SKM-1 (cell line): Measurements from ENCODE around the gene TXLNB.
A peak's percentile ranks its signal among the peaks of the same experiment; 100 is the strongest.
"Not testable (repeated sequence)": the region's sequence is repeated elsewhere in the genome, so short reads cannot be mapped to it uniquely, and the experiment has no call there.

Experiments
- DNase-seq: peaks from one replicate; lab custom pipeline; 2025; ENCODE audit not compliant: unreplicated experiment; lab: John Stamatoyannopoulos, UW

Gene TXLNB

DNA sequence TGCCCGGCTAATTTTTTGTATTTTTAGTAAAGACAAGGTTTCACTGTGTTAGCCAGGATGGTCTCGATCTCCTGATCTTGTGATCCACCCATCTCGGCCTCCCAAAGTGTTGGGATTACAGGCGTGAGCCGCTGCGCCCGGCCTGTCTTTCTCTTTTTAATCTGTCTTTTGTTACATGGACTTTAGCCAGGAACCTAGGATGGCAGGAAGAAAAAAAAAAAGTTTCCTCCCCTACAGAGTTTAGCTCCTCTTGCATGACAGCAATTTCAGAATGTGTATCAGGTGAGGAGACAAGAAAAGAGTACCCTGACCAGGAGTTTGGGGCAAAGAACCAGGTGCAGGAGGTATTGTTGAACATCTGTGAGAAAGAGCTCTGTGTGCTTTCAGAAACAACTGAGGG is 21.4 kb upstream of the TXLNB start:
- no peak for DNase-seq

DNA sequence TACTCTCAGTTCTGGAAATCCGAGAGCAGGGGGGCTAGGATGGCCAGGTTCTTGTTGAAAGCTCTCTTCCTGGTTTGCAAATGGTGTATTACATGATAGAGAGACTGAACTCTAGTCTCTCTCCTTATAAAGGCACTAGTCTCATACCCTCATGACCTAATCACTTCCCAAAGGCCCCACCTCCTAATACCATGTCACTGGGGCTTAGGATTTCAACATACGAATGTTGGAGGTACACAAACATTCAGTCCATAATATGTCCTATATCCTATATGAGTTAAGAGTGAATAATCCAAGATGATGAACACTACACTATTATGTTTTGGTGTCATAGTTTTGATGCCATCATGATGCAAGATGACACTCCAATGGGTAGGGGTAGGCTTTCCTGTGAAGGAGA is 20.0 kb upstream of the TXLNB start:
- DNase-seq: no peak

DNA sequence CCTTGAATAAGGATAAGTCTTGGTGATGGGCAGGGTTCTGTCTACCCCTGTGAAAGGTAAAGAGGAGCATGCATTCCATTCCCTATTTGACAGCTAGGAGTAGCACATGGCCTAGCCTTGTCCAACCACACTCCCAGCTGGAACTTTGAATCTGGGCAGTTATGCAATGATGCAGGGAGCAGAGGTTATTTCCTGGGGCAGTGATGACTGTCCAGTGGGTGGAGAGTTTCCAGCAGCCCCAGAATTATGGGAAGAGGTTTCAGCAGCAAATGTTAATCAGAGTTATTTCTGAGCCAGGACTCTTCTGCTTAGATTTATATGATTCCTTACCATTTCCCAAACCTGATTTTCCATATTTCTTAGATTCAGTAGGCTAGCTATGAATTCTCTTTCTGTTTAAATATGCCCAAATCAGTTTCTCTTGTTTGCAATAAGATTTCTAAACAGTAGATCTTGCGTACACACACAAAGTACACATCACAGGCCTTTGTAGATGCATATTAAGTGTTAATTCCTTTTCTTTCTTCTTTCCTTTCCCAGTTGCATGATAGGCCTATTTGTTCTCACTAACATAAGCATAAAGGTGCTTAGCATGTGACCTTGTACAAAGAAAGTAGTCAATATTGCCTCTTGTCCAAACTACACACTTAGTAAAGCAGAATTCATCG is 17.3 kb upstream of the TXLNB start:
- DNase-seq: no peak

DNA sequence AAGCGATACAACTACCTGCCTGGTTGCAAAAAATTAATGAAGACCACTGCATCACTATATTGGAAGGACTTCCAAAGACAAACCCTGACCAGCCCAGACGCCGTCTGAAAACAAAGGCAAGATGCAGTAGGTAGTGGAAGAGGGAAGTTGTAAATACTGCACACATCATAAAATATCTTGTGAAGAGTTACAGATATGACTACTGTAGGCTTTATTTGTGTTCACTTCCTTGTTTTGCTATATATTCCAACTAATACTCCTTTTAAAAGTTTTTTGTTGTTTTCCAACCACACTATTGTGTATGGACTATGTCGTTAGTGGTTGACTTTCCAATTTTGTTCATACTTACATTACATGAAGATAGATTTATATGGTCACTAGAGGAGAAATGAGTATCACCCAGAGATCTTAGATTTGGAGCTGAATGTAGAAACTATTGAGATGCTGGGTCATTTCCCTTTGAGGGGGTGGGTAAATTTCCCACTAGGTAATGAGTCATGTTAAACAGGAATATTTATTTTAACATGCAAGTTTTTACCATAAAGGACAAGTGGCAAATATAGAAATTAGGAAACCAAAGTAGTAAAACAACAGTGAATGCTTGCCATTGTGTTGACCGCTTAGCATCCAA is 16.6 kb upstream of the TXLNB start:
- no peak for DNase-seq

DNA sequence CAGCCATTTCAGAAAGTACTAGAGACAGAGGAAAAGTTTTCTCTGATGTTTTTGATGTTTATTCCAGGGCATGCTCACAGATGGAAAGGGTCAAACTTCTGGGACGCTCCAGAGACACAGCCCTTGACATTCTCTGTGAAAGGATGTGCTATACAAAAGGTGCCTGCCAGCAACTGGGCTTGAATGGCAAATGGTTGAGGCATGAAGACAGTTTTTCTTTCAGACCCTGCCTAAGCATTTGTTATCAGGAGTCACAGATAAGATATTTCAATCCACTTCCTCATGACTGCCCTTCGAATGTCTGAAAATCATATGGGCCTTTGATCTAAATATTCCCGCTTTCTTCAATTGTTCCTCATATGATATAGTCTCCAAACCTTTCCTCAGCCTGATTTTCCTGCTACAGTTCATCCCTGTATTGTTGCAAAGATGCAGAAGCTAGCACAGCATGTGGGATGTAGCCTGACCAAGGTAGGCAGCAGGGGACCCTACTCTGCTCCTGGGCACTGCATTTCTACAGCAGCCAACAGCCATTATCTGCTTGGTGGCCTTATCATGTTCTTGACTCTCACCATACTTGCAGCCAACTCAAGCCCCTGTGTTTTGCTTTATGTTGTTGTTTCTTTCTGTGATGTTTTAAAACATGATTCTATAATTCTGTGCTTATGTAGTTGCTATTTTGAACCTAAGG is 14.6 kb upstream of the TXLNB start:
- DNase-seq: no peak

DNA sequence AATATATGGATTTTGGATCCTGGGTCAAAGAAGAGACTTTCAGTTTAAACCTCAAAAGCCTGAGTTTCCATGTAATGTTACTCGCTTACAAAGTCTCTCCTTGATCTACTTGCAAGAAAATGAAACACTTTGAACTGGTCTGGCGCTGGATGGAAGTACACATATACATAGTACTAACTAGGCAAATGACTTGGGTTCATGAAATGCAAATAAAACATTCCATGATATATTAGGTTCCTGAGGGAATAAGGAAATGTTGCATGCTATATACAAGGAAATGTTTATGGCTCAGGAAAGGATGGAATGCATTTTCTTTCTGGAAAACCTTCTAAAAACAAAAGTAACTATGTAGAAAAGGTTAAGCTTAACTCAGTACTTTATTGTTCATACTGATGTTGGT is 11.4 kb upstream of the TXLNB start:
- DNase-seq: no peak

DNA sequence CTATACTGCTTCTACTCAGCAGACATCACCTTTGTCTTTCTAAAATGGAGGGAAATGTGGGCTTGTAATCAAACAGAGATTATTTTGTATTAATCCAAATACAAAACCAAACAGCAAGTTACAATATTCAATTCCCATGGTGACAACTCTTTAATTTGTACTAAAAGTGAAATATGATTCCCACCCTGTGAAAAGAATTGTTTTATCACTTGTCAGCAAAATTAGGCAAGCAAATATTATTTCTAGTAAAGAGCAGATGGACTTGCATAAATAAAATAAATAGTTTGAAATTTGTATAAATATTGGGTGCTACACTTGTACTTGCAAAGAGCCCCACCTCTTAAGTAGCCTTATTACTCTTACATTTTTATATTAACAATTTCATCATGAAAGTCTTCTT is 6.1 kb upstream of the TXLNB start:
- DNase-seq: no peak

DNA sequence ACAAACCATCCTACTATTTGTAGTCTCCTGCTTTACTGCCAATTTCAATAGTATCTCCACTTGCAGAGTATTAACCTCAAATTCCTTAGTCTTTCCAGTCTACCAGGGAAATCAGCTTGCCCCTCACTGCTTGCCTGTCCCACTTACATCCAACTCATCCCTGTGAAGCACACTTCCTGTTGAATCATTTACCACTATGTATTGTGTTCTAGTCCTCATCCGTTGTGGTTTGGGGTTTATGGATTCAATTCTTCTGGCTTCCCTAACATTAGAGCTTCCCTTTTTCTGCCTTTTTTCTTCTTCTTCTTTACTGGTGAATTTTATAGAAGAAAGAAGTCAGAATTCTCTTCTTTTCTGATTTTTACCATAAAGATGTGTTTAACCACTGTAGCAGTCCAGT is 5.1 kb upstream of the TXLNB start:
- DNase-seq: peak; percentile 71

DNA sequence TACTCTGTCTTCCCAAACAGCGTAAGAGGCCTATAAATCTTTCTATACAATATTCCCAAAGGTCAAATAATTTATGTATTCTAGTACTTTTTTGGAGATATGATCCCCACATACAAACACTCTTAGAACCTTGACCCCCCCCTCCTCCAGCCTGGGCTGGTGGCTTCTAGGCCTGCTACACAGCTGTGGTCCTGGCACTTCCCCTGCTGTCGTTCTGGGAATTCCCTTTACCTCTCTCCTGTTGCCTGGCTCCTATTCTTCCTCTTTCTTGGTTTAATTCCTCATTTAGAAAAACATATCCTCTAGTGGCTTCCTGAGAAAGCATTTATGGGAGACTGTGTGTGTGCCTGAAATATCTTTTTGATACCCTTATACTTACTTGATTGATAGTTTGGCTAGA is 4.1 kb upstream of the TXLNB start:
- no peak for DNase-seq

DNA sequence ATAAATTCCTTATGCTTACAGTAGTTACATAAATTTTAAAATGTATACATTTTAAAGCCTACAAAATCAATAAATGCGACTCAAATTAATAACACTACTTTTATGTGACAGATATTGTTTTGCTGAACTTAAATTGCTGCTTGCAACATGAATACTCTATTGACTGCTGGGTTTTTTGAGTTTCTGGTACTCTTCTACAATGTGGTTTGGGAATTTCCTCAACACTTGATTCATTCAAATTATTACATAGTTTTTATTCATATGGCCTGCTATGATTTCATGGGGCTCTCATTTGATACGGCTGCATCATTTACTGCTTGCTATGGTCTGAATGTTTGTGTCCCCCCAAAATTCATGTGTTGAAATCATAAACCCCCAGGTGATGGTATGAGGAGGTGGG is 2.3 kb upstream of the TXLNB start:
- no peak for DNase-seq

DNA sequence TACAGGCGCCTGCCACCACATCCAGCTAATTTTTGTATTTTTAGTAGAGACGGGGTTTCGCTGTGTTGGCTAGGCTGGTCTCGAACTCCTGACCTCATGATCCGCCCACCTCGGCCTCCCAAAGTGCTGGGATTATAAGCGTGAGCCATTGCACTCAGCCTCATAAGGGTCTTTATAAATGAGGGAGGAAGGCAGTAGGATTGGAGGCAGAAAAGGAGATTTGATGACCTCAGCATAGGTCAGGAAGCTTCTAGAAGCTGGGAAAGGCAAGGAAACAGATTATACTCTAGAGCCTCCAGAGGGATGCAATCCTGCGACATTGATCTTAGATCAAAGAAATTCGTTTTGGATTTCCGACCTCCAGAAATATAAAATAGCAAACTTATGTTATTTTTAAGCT is 1.4 kb upstream of the TXLNB start:
- not testable (repeated sequence) for DNase-seq

DNA sequence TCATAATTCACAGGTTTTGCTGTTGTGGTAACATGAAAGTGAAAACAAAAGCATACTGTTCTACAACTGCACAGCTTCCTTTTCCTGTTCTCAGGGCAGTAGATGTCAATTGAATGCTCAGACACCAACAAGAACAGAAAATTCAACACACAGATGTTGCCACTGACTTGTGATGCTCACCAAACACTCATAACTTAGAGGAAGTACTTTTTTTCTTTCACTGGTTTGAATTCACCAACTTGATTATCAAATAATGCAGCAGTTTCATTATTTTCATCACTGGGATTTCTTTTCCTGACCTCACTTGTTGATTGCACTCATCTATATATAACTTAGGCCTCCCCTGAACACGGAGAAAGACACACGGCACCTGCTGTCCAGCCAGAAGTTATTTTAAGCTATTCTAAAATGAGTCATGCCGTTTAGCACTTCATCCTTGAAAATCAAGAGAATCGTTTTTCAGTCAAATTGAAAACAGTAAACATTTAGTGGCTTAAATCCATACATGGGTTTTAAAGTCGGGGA is 949 bp downstream of the TXLNB start:
- peak; percentile 29 for DNase-seq

DNA sequence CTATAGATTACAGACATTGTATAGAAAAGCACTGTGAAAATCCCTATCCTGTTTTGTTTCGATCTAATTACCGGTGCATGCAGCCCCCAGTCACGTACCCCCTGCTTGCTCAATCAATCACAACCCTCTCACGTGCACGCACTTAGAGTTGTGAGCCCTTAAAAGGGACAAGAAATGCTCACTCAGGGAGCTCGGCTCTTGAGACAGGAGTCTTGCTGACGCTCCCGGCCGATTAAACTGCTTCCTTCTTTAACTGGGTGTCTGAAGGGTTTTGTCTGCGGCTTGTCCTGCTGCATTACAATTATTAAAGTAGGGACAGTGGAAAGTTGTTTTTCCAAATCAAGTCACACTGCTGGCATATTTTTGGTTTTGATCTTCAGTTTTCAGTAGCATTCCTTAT is 2.6 kb downstream of the TXLNB start:
- no peak for DNase-seq

DNA sequence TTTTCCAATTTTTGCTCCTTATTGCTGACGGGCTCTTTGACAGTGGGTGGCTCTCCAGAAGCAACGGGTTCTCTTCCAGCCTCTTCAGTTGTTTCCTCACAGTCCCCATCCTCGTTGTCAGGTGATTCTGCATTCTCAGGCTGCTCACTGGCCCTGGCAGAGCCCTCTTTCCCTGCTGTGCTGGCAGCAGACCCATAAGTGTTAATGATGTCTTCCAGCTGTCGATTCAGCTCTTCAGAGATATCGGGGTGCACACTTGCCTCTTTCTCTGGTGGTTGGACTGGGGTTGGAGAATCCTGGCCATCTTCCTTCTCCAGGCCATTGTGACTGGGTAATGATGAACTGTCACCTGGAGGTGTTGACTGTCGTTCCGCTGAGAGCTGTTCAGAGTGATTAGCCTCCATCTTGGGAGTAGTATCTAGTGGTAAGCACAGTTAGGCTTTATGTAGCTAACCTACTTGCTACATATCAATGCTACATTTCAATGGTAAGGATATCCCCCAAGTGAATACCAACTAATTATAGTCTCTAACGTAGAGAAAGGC is 3.2 kb downstream of the TXLNB start:
- DNase-seq: no peak

DNA sequence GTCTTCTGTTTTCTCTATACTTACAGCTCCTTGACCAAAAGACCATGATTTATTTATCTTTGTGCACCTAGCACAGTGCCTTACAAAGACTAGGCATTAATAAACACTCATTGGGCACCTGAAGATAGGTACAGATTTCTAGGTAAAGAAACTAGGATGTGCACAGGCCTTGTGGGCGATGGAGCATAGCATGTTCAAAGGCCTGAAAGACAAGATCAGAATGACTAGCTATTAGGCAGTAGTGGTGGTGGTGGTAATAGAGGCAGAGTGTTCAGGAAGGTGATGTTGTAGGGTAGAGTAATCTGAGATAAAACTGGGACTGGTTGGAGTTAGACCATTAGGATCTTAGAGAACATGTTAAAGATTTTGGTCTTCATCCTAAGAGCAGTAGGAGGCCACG is 3.9 kb downstream of the TXLNB start:
- no peak for DNase-seq

DNA sequence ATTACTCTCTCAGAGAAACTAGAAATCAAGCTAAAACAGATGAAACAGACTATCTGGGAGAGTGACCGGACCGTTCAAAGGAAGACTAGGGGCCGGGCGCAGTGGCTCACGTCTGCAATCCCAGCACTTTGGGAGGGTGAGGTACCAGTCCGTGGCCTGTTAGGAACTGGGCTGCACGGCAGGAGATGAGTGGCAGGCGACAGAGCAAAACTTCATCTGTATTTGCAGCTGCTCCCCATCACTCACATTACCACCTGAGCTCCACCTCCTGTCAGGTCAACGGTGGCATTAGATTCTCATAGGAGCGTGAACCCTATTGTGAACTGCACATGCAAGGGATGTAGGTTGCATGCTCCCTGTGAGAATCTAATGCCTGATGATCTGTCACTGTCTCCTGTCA is 5.4 kb downstream of the TXLNB start:
- DNase-seq: not testable (repeated sequence)

DNA sequence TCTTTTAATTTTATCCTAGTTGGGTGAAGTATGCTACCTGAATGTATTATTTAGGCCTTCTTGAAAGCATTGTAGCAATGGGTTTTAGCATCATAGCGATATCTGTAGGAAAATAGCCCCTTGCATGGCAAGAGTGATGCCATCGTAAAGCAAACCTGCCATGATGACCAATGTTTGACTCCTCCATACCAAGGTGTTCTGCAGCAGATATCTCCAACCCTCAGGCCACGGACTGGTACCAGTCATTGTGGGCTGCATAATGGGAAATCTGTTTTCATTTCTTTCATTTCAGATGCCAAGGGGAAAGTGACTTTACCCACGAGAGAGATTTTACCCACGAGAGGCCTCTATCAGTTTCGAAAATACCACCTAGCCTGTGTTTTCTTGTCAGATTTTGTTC is 6.2 kb downstream of the TXLNB start:
- no peak for DNase-seq

DNA sequence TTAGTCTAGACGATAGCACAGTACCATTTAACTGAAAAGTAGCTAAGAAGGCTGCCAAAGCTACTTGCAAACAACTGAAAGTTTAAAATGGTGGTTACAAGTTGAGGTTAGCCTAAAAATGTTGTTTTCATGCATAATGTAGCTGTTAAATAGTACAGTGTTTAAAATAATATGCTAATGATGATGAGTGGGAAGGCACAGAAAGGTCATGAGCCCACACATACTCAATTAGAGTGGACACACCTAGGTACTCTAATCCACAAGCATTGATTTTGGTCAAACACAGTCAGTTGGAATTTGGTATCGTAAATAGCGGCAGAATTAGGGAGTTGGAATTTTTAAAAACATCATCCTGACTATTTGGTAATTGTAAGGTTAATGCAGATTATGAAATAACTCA is 7.0 kb downstream of the TXLNB start:
- no peak for DNase-seq

DNA sequence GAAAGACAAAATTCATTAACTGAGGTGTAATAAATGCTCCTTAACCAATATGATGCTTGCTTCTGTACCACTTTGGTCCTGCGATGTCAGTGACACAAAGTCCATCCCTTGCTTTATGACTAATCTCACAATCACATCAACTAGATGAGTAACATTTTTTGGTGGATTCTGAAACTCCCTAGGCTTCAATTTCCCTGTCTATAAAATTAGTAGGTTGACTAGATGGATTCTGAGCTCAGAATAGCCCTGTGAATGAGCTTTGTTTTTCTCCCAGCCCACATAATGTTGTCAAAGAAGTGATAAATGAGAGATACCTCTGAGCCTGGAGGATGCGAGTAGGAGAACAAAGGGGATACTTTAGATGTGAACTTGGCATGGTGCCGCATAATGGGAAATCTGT is 9.1 kb downstream of the TXLNB start:
- no peak for DNase-seq

DNA sequence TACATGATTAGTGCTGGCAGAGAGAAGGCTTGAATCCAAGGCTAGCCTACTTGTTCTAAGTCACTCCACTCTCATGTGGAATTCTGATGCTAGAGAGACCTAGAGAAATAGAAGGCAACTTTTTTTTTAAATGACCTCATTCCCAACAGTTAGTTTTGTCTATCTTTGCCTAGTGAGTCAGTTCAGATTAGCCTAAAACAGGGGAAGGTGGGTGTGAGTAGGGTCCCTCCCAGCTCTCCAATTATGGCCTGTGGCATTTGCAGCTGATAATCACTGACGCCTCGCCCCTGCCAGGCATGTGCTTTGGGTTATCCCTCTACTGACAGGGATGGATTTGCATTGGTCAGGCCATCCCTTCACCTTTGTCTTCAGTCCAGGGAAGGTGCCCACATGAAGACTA is 13.6 kb downstream of the TXLNB start:
- no peak for DNase-seq

DNA sequence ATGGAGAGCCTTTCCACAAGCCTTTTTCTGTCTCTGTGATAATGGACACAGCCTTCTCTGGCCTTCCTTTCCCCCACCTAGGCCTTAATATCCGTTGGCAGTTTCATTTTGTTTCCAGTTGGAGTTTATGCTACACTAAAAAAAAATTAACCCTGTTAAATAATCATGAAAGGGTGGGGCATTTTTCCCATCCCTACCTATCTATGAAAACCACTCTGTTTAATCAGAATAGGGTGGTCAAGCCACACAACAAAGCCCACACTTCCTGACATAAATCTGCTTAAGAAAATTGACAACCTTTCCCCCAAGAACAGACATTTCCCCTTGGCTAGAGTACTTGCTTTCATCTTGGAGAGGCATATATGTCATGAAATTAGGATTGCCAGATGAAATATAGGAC is 14.2 kb downstream of the TXLNB start:
- no peak for DNase-seq

DNA sequence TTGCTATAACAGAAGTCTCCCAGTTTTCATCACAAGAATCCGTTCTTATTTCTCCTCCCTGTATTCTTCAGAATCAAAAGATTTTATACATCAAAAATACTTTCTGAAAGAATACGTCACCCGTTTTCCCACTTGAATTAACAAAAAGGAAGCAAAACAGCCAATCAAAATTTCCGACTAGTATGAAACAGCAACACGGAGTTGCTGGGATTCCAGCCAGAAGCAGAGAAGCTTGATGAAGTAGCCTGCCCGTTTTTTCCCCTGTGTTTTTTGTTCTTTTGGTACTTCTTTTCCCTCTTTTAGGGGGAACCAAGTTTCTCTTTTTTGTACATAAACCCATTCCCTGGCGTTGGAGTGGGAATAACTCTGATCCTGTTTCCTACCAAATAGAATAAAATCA is 14.6 kb downstream of the TXLNB start:
- no peak for DNase-seq
